ENCODE measurements around the gene COL5A1. TPM values are rescaled to one million over a fixed set of nuclear protein-coding genes. Genes with fewer than 3 reads are reported as not detected.

Gene COL5A1
- total RNA-seq, 1 donor from 2014 or later, result 99.6 TPM

GRCh38 chr9:134885679-134886412 lies 244.2 kb downstream of the COL5A1 start:
- intact Hi-C loops (cut with DNase I), result no loop called here
- DNase-seq (ENCODE audit: low spot score in 2 of 2), result peak in 1 of 2 donors; percentile 33
- TF ChIP-seq CTCF (IDR thresholded peaks at IDR 0.05), result no peak

GRCh38 chr9:134886413-134886913 lies 244.9 kb downstream of the COL5A1 start:
- no peak for TF ChIP-seq CTCF (IDR thresholded peaks at IDR 0.05)
- Histone ChIP-seq H3K27ac (no peak overlapping the region), H3K9me3 (no peaks in the 10 kb centered on the region), H3K4me1 (no peaks in the 10 kb centered on the region), H3K27me3 (peaks cover 5% of the 10 kb centered on the region), H3K36me3 (no peaks in the 10 kb centered on the region), H3K4me3 (no peak overlapping the region)
- intact Hi-C loops (cut with DNase I), result no loop called here
- DNase-seq (ENCODE audit: low spot score in 2 of 2), result peak in 1 of 2 donors; percentile 47

More at GRCh38 chr9:134885679-134886412, 244.2 kb downstream of the COL5A1 start:
- Histone ChIP-seq H3K4me1 (no peaks in the 10 kb centered on the region), H3K27ac (no peak overlapping the region), H3K4me3 (no peak overlapping the region), H3K36me3 (no peaks in the 10 kb centered on the region), H3K27me3 (peaks cover 5% of the 10 kb centered on the region), H3K9me3 (no peaks in the 10 kb centered on the region)

- no peaks in the 10 kb centered on the region for H3K36me3 ChIP-seq
- peak in 1 of 2 donors; percentile 47 for DNase-seq (ENCODE audit: low spot score in 2 of 2)
- no peaks in the 10 kb centered on the region for H3K4me1 ChIP-seq
- no peaks in the 10 kb centered on the region for H3K9me3 ChIP-seq
- intact Hi-C loops (cut with DNase I), result no loop called here
- H3K27ac ChIP-seq, result no peak overlapping the region
- no peak overlapping the region for H3K4me3 ChIP-seq
- H3K27me3 ChIP-seq, result peaks cover 4% of the 10 kb centered on the region
- TF ChIP-seq CTCF (IDR thresholded peaks at IDR 0.05), result no peak
Observed at GRCh38 chr9:134887219-134887618, 245.6 kb downstream of the COL5A1 start.

GRCh38 chr9:134887686-134888602 lies 246.3 kb downstream of the COL5A1 start:
- DNase-seq (ENCODE audit: low spot score in 2 of 2), result peak in 1 of 2 donors; percentile 58
- no peak for TF ChIP-seq CTCF (IDR thresholded peaks at IDR 0.05)

GRCh38 chr9:134888603-134889190 lies 247.1 kb downstream of the COL5A1 start:
- no peak for TF ChIP-seq CTCF (IDR thresholded peaks at IDR 0.05)
- H3K27me3 ChIP-seq, result no peaks in the 10 kb centered on the region
- no peak overlapping the region for H3K4me3 ChIP-seq
- no peaks in the 10 kb centered on the region for H3K9me3 ChIP-seq
- no peaks in the 10 kb centered on the region for H3K4me1 ChIP-seq
- DNase-seq (ENCODE audit: low spot score in 2 of 2), result peak in 1 of 2 donors; percentile 54
- intact Hi-C loops (cut with DNase I), result no loop called here
- no peaks in the 10 kb centered on the region for H3K36me3 ChIP-seq
- no peak overlapping the region for H3K27ac ChIP-seq

More at GRCh38 chr9:134887686-134888602, 246.3 kb downstream of the COL5A1 start:
- Histone ChIP-seq H3K27me3 (no peaks in the 10 kb centered on the region), H3K4me3 (no peak overlapping the region), H3K27ac (no peak overlapping the region), H3K36me3 (no peaks in the 10 kb centered on the region), H3K9me3 (no peaks in the 10 kb centered on the region), H3K4me1 (no peaks in the 10 kb centered on the region)
- intact Hi-C loops (cut with DNase I), result no loop called here
